Cortex of kidney (tissue), 1 donor: ENCODE data around the gene NUTM1.

ENCODE experiments used
- DNase-seq: peaks from one replicate; lab custom pipeline; 2025; lab: John Stamatoyannopoulos, UW

NUTM1 gene

GRCh38 chr15:34342737-34343575 lies at the start of gene NUTM1, which contains the start of gene NOP10:
TSS of gene NUTM1 (plus strand) at chr15:34343315. CDS start at chr15:34343697, 382 bp downstream.
TSS of gene NOP10 (minus strand) at chr15:34343136. CDS start at chr15:34343073, 63 bp downstream.
- no peak for DNase-seq

- no peak for DNase-seq
These were observed 46.1 kb upstream of the NUTM1 start for GRCh38 chr15:34297059-34297458.

- no peak for DNase-seq
These were observed 42.1 kb upstream of the NUTM1 start for GRCh38 chr15:34301058-34301457.

GRCh38 chr15:34304613-34305012 lies 38.5 kb upstream of the NUTM1 start:
- no peak for DNase-seq

GRCh38 chr15:34311563-34311962 lies 31.6 kb upstream of the NUTM1 start:
- no peak for DNase-seq

GRCh38 chr15:34314491-34315490 lies 28.3 kb upstream of the NUTM1 start:
- no peak for DNase-seq

- no peak for DNase-seq
These were observed 24.6 kb upstream of the NUTM1 start for GRCh38 chr15:34318277-34319079.

GRCh38 chr15:34323217-34323616 lies 19.9 kb upstream of the NUTM1 start:
- no peak for DNase-seq

- no peak for DNase-seq
These were observed 18.2 kb upstream of the NUTM1 start for GRCh38 chr15:34324933-34325332.

GRCh38 chr15:34325368-34325767 lies 17.7 kb upstream of the NUTM1 start:
- DNase-seq, result no peak

GRCh38 chr15:34327906-34328305 lies 15.2 kb upstream of the NUTM1 start:
- no peak for DNase-seq

- no peak for DNase-seq
These were observed 14.1 kb upstream of the NUTM1 start for GRCh38 chr15:34329006-34329405.

GRCh38 chr15:34330279-34330678 lies 12.8 kb upstream of the NUTM1 start:
- no peak for DNase-seq

GRCh38 chr15:34331809-34332208 lies 11.3 kb upstream of the NUTM1 start:
- DNase-seq, result no peak

- no peak for DNase-seq
These were observed 10.5 kb upstream of the NUTM1 start for GRCh38 chr15:34332553-34333120.

GRCh38 chr15:34334672-34335071 lies 8.4 kb upstream of the NUTM1 start:
- no peak for DNase-seq

GRCh38 chr15:34335176-34336032 lies 7.7 kb upstream of the NUTM1 start:
- DNase-seq, result no peak

GRCh38 chr15:34336231-34336990 lies 6.7 kb upstream of the NUTM1 start:
- DNase-seq, result no peak

- no peak for DNase-seq
These were observed 6.0 kb upstream of the NUTM1 start for GRCh38 chr15:34336991-34337556.
